GM21619 (cell line): ENCODE results near the gene COL7A1.

Source experiments
- ATAC-seq: cut with Tn5 transposase; IDR thresholded peaks from one replicate; pipeline ENCODE4 v1.9.1; 2021; ENCODE audit not compliant: unreplicated experiment

Gene COL7A1

GRCh38 chr3:48592519-48593087 lies 2.5 kb downstream of the COL7A1 start:
- no peak for ATAC-seq

- no peak for ATAC-seq
Observed at GRCh38 chr3:48591886-48592518, 3.1 kb downstream of the COL7A1 start.

GRCh38 chr3:48591436-48591835 lies 3.7 kb downstream of the COL7A1 start:
- no peak for ATAC-seq

- ATAC-seq, result no peak
Observed at GRCh38 chr3:48588230-48588629, 6.9 kb downstream of the COL7A1 start.

GRCh38 chr3:48587686-48588085 lies 7.4 kb downstream of the COL7A1 start:
- no peak for ATAC-seq

GRCh38 chr3:48585411-48585810 lies 9.7 kb downstream of the COL7A1 start:
- ATAC-seq, result no peak

- no peak for ATAC-seq
Observed at GRCh38 chr3:48584836-48585235, 10.3 kb downstream of the COL7A1 start.

- ATAC-seq, result no peak
Observed at GRCh38 chr3:48581621-48582481, 13.3 kb downstream of the COL7A1 start.

- no peak for ATAC-seq
Observed at GRCh38 chr3:48576647-48577046, 18.5 kb downstream of the COL7A1 start.

GRCh38 chr3:48575366-48575765 lies 19.8 kb downstream of the COL7A1 start:
- ATAC-seq, result no peak

- no peak for ATAC-seq
Observed at GRCh38 chr3:48573973-48574585, 21.1 kb downstream of the COL7A1 start.

GRCh38 chr3:48572517-48572916 lies 22.6 kb downstream of the COL7A1 start:
- ATAC-seq, result no peak

- no peak for ATAC-seq
Observed at GRCh38 chr3:48571938-48572337, 23.2 kb downstream of the COL7A1 start.

- ATAC-seq, result no peak
Observed at GRCh38 chr3:48569808-48570450, 25.2 kb downstream of the COL7A1 start.

GRCh38 chr3:48569400-48569799 lies 25.7 kb downstream of the COL7A1 start:
- no peak for ATAC-seq

- ATAC-seq, result no peak
Observed at GRCh38 chr3:48568476-48568875, 26.7 kb downstream of the COL7A1 start.

- ATAC-seq, result no peak
Observed at GRCh38 chr3:48567500-48567899, 27.6 kb downstream of the COL7A1 start.

- no peak for ATAC-seq
Observed at GRCh38 chr3:48567090-48567489, 28.0 kb downstream of the COL7A1 start.

- no peak for ATAC-seq
Observed at GRCh38 chr3:48566401-48566760, 28.7 kb downstream of the COL7A1 start.

- no peak for ATAC-seq
Observed at GRCh38 chr3:48565591-48566400, 29.3 kb downstream of the COL7A1 start.
